ENCODE results near the gene TTC16.
A peak's percentile ranks its signal among the peaks of the same experiment; 100 is the strongest.

TTC16 gene

DNA sequence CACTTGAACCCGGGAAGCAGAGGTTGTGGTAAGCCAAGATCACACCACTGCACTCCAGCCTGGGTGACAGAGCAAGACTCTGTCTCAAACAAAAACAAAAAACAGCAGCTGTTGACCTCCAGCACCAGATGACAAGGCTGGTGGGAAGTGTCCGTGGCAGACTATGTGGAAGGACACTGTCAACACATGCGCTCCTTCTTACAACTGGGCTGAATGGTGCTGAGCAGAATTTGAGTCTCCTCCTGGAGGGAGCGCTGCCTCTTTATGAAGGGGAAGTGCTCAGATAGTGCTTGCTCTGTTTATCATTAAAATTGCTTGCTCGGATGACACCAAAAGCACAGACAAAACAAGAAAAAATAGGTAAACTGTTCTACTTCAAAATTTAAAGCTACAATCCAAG lies 18.3 kb upstream of the TTC16 start:
- no peak for DNase-seq

- DNase-seq = no peak
Measured at GRCh38 chr9:127698386-127698785, 17.5 kb upstream of the TTC16 start.

GRCh38 chr9:127698985-127699670 lies 16.8 kb upstream of the TTC16 start:
- DNase-seq = peak; percentile 75 to 96 (median 93)

DNA sequence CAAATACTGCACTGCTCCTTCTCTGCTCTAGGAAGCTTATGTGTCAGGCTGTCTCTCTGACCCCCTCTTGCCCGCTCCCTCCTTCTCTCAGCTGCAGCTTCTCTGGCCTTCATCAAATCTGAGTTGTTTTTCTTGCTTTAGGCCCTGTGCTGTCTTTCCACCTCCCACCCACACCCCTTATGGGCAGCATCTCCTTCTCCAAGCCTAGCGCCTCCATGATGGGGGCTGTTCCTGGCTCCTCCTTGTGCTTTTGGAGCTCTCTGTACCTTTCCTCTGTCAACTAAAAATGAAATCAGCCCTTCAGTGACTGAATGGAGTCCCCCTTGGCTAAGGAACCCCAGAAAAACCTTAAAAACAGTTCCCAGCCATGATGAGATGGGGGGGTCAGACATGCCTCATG lies 15.7 kb upstream of the TTC16 start:
- no peak for DNase-seq

DNA sequence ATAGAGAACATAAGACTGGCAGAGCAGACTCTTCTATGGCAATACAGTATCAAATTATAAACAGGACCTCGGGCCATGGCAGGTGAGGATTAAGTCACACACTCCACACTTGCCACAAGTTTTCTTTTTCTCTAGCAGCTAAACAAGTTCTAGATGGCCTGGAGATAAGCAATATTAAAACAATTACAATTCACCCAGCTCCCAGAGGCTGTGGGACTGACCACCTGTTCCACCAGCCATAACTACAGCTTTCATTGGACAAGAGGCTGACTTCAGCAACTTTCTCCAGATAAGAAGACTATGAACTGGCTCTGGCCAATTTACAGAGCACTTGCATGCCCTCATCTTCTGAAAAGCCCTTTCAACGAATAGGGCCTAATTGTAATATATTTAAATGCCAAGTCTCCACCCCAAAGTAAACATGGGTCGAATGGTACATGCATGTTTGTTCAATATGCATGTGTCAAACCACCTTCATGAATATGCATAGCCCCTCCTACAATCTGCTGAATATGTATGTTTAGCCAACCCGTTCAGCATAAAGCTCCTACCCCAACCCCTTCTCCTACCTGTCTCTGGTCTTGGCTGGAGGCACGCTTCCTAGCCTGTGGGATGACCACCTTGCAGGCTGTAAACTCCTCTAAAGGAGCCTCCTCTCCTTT lies 15.2 kb upstream of the TTC16 start:
- DNase-seq = no peak

- DNase-seq = no peak
Measured at GRCh38 chr9:127703289-127703946, 12.5 kb upstream of the TTC16 start.

DNA sequence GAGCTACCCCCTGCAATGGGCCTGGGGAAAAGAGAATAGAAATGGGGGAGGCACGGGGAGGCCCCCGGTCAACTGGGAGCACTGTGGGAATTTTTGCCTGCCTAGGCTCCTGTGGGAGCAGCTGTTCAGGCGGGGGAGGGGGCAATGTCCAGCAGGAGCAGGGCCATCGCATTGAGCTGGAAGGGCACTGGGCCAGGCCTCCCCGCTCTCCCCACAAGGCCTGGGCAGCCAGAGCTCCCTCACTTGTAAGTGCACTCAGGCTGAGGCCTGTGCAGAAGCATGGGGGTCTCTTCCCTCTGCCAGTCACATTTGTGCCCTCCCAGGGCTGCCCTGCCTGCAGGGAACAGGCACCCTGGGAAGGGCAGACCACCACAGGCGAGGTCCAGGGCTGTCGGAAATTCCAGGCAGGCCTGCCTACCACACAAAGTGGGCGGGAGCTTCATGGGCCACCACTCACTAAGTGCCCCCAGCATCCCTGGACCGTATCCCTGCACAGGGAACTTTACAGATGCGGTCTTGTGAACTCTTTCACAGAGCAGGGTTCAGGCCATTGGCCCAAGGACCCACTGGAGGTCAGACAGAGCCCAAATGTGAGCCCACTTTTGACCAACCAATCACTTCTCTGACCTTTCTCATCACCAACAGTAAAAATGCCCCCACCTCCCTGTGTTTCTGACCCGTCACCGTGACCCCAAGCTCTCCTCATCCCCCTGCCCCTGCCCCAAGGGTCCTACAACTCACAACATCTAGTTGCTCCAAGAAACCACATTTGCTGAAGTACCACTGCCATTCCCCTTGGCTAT lies 10.1 kb upstream of the TTC16 start:
- DNase-seq = no peak

GRCh38 chr9:127706836-127707241 lies 9.0 kb upstream of the TTC16 start, which contains the start of gene CFAP157:
CFAP157 (plus strand) TSS chr9:127706988; CDS start chr9:127707032, 44 bp downstream.
- DNase-seq = no peak

DNA sequence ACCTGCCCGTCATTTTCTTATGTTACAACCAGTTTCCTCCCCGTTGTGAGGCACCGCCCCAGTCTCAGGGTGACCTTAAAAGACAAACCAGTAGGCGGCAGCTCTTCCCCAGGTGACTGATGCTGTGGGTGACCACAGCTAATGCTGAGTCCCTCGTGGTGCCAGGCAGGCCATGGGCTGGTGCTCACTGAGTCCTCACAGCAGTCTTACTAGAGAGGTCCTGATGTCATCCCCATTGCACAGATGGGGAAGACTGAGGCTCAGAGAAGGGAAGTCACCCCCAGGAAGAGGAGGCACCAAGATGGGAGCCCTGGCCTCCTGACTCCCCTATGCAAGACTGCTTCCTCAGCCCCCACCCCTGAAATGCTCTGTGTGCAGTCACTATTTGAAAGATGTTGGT lies 8.1 kb upstream of the TTC16 start:
- no peak for DNase-seq

GRCh38 chr9:127708952-127709587 lies 6.8 kb upstream of the TTC16 start:
- no peak for DNase-seq

GRCh38 chr9:127710204-127710783 lies 5.6 kb upstream of the TTC16 start:
- no peak for DNase-seq

GRCh38 chr9:127711226-127711701 lies 4.6 kb upstream of the TTC16 start:
- no peak for DNase-seq

DNA sequence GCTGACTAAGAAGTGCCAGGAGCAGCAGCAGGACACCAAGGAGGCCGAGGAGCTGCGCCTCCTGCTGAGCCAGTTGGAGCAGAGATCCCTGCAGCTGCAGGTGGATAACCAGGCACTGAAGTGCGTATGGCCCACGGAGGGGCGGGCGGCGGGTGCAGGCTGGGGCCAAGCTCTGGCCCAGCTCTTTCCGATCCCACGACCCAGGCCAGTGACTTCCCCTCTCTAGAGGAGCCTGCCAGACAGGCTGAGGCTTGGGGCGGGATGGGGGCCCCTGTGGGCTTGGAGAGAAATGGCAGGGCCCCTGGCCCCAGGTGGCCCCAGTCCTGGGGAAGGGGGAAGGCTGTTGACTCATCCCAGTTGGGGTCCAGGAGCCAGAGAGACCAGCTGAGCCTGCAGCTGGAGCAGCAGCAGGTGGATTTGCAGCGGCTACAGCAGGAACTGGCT lies 4.0 kb upstream of the TTC16 start:
- DNase-seq = no peak

DNA sequence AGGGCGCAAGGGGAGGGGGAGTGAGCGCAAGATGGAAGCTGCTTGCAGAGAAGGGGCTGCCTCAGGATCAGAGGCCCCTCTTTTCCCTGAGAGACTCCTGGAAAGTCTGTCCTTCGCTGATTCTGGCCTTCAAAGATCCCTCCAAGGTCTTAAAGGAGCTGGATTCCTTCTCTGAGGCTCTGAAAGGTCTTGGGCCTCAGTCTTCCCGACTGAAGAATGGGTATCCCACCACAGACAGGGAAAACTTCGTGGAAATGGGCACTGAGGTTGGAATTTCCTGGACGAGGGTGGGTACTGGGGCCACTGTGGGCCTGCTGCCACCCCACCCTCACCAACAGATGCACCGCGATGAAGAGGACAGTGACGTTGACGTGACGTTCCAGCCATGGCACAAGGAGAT lies 3.5 kb upstream of the TTC16 start:
- DNase-seq = no peak

DNA sequence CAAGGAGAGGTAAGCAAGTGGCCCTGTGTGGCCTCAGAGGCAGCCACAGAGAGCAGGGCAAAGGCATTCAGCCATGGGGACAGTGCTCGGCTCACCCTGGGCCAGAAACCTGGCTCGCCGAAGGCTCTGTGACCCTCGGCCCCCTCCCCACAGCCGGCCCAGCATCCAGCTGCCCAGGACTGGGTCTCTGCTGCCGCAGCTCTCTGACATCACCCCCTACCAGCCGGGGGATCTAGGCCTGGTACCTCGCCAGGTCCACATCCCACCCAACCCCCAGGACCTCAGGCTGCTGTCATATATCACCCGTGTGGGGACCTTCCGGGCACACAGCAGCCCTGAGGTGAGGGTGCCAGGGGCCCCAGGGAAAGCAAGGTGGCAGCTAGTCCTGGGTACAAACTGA lies 3.0 kb upstream of the TTC16 start:
- DNase-seq = no peak

DNA sequence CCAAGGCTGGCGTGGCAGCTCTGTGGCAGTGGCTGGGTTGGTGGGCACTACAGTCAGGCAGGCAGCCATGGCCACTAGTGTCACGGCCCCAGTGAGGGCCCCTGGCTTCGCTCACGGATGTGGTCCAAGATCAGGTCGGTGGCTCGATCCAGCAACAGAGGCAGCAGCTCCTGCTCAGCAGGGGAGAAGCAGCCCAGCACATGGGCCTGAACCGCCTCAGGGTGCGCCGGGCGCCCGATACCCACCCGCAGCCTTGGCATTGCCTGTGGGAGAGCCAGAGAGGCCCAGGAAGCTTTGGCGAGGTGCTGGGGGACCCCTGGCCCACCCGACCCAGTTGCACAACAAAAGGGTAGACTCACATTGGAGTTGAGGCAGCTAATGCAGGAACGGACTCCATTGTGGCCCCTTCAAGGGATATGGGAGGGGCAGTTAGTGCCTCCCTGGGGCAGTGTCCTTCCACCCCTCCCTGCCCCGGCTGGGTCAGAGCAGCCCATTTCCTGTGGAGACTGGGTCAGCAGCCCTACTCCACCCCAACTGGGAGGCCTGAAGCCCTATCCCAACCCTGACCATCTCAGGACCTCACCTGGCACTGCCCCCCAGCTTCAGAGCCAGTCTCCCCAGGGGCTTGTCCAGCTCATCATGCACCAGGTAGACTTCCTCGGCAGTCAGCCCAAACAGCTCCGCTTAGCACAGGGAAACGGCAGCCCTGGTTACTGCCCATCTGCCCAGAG lies 1.7 kb upstream of the TTC16 start:
- DNase-seq = no peak

- no peak for DNase-seq
Measured at GRCh38 chr9:127714951-127715469, 869 bp upstream of the TTC16 start.

DNA sequence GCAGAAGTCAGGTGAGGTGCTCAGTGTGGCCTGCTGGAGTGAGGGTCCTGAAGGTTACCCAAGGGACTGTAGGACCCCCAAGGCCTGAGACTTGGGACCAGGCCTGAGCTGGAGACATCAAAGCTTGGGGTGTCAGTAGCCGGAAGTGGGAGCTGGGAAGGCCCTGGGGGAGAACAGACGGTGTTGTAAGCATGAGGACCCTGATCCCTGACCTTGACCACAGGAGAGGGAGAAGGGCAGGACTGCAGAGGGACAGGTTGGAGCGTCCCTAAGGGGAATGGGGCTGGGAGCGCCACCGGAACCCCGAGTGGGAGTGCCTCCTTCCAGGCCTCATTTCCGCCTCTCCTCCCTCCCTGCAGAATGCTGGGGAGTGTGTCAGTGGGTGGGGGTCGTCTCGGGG lies 533 bp downstream of the TTC16 start:
- no peak for DNase-seq

DNA sequence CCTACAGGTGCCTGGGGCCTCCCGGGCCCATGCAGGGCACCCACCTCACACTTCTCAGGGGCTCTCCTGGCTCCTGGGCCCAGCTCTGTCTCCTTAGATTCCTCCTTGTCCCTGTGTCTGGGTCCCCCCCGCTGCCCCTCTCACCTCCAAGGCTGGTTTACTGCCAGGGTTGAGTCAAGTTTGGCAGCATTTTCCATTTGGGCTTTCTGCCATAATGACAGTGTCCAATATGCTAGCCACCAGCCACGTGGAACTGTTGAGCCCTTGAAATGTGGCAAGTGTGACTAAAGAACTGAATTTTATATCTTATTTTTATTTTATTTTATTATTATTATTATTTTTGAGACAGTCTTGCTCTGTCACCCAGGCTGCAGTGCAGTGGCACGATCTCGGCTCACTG lies 1.9 kb downstream of the TTC16 start:
- peak in 8 of 14 donors; percentile 1 to 40 (median 20) for DNase-seq

DNA sequence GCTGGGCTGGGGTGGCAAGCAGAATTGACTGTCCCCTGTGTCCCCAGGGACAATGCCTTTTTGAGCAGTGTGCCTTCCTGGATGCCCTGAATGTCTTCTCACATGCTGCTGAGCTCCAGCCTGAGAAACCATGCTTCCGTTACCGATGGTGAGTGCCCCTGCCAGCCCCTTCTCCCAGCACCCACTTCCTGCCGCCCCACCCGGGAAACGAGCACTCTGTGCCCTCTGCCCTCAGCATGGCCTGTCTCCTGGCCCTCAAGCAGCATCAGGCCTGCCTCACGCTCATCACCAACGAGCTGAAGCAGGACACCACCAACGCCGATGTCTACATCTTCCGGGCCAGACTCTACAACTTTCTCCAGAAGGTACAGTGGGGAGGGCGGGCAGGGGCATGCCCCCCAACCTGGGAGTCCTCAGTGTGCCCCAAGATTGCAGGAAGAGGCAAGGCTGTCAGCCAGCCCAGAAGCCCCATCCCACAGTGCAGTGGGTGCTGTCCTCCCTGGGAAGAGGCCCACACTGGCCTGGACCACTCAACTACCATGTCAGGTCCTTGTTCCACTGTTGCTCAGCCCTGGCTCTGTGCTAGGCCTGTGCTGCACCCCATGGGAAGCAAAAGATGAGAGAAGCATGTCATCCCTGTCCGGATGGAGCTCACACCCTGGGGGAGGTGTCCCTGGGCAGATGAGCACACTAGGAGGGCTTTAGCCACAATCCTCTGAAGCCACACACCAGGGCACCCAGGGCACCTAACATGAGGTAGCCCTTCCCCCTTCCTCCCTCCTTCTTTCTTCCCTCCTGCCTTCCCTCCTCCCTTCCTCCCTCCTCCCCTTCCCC lies 4.4 kb downstream of the TTC16 start:
- DNase-seq = no peak
